Nucleus accumbens (tissue), 56 donors: Measurements from ENCODE around the gene RNGTT.
"Not testable (repeated sequence)": the region's sequence is repeated elsewhere in the genome, so short reads cannot be mapped to it uniquely, and the experiment has no call there.

Experiments used
- DNase-seq, 56 donors: peaks; one replicate each; lab custom pipeline; 2025; lab: John Stamatoyannopoulos, UW

The RNGTT gene

GRCh38 chr6:88914895-88915598 is 48.4 kb downstream of the RNGTT start:
- no peak for DNase-seq

- DNase-seq, result no peak
Observed at GRCh38 chr6:88914180-88914579, 49.2 kb downstream of the RNGTT start.

- no peak for DNase-seq
Observed at GRCh38 chr6:88913471-88913870, 49.9 kb downstream of the RNGTT start.

GRCh38 chr6:88910922-88911778 is 52.3 kb downstream of the RNGTT start:
- no peak for DNase-seq

GRCh38 chr6:88908598-88909548 is 54.5 kb downstream of the RNGTT start:
- peak in 4 of 56 donors; percentile 0 to 38 (median 3) for DNase-seq

GRCh38 chr6:88907148-88907547 is 56.3 kb downstream of the RNGTT start:
- not testable (repeated sequence) for DNase-seq

- no peak for DNase-seq
Observed at GRCh38 chr6:88899569-88900316, 63.7 kb downstream of the RNGTT start.

- DNase-seq, result no peak
Observed at GRCh38 chr6:88895911-88896310, 67.5 kb downstream of the RNGTT start.

GRCh38 chr6:88890860-88891845 is 72.3 kb downstream of the RNGTT start:
- DNase-seq, result no peak

- DNase-seq, result no peak
Observed at GRCh38 chr6:88890394-88890793, 73.0 kb downstream of the RNGTT start.

- no peak for DNase-seq
Observed at GRCh38 chr6:88884361-88884760, 79.1 kb downstream of the RNGTT start.

GRCh38 chr6:88882536-88882935 is 80.9 kb downstream of the RNGTT start:
- no peak for DNase-seq

GRCh38 chr6:88881451-88881850 is 82.0 kb downstream of the RNGTT start:
- no peak for DNase-seq

- no peak for DNase-seq
Observed at GRCh38 chr6:88880021-88880420, 83.4 kb downstream of the RNGTT start.

- DNase-seq, result no peak
Observed at GRCh38 chr6:88877893-88878292, 85.5 kb downstream of the RNGTT start.

- no peak for DNase-seq
Observed at GRCh38 chr6:88872962-88873361, 90.5 kb downstream of the RNGTT start.

GRCh38 chr6:88871498-88871897 is 91.9 kb downstream of the RNGTT start:
- DNase-seq, result no peak

- peak in 12 of 56 donors; percentile 0 to 67 (median 7) for DNase-seq
Observed at GRCh38 chr6:88870717-88871330, 92.6 kb downstream of the RNGTT start.
